Lung (tissue), 12 donors: ENCODE results near the gene ING4. TPM values are rescaled to one million over a fixed set of nuclear protein-coding genes. Genes with fewer than 3 reads are reported as not detected.

ENCODE experiments used
- ATAC-seq: fragments of 200-7000 bp; cut with Tn5 transposase; one replicate; pipeline ENCODE4 v1.9.1; 2020; ENCODE audit warnings: moderate number of reproducible peaks; ENCODE audit not compliant: insufficient read depth, low FRiP score
- DNase-seq, 3 donors: peaks; one replicate each; pipeline ENCODE4 v3.0.0-alpha.2; 2013 to 2017
- H3K27ac ChIP-seq, 2 donors: one replicate each; pipeline ENCODE4 v1.5.1; 2013; ENCODE audit warnings: mild to moderate bottlenecking in 2 of 2, moderate library complexity in 2 of 2, control low read depth in 1 of 2, inconsistent platforms in 1 of 2, low read depth in 1 of 2, low read length in 1 of 2
- H3K27me3 ChIP-seq, 3 donors: one replicate each; pipeline ENCODE4 v1.5.1; 2013; ENCODE audit warnings: low read length in 2 of 3; ENCODE audit not compliant: control insufficient read depth in 3 of 3, insufficient read depth in 3 of 3
- H3K36me3 ChIP-seq, 4 donors: one replicate each; pipeline ENCODE4 v1.5.1; 2013; ENCODE audit warnings: low read length in 4 of 4, mild to moderate bottlenecking in 1 of 4, moderate library complexity in 1 of 4; ENCODE audit not compliant: control insufficient read depth in 4 of 4, insufficient read depth in 4 of 4
- H3K4me1 ChIP-seq, 5 donors: one replicate each; pipeline ENCODE4 v1.5.1; 2013; ENCODE audit warnings: low read length in 5 of 5, mild to moderate bottlenecking in 2 of 5, moderate library complexity in 1 of 5; ENCODE audit not compliant: control insufficient read depth in 5 of 5, insufficient read depth in 5 of 5
- H3K4me3 ChIP-seq: one replicate; pipeline ENCODE4 v1.5.1; 2013; ENCODE audit warnings: mild to moderate bottlenecking, control low read depth, moderate library complexity
- H3K9ac ChIP-seq, 2 donors: one replicate each; pipeline ENCODE4 v1.5.1; 2013; ENCODE audit warnings: low read length in 2 of 2, control low read depth in 1 of 2; ENCODE audit not compliant: insufficient read depth in 1 of 2
- H3K9me3 ChIP-seq, 4 donors: one replicate each; pipeline ENCODE4 v1.5.1; 2013; ENCODE audit warnings: low read length in 3 of 4, mild to moderate bottlenecking in 1 of 4, moderate library complexity in 1 of 4; ENCODE audit not compliant: control insufficient read depth in 4 of 4, insufficient read depth in 3 of 4
- WGBS, 2 donors: extraction: QIAGEN DNeasy Blood & Tissue Kit; methylation state at CpG; one replicate each; pipeline ENCODE4 v1.1.7; 2013; 5-methylcytosine and 5-hydroxymethylcytosine counted together
- polyA plus RNA-seq, 2 donors: library from polyadenylated mRNA; stranded (reverse); fragments of 200-250 nt; gene quantifications; one replicate each; pipeline ENCODE4 v1.2.1, GENCODE V29; 2013
- total RNA-seq, 2 donors: library from RNA; depleted of rRNA in 1 of 2; stranded (reverse); fragments of >200 nt in 1 of 2; gene quantifications; one replicate each; pipeline ENCODE4 v1.2.1, GENCODE V29; 2014 to 2021
- TF ChIP-seq, protein P1 (sequence below): IDR thresholded peaks from 2 replicates; pipeline ENCODE4 v1.5.1; 2012; ENCODE audit warnings: mild to moderate bottlenecking; ENCODE audit errors: control extremely low read depth, extremely low read depth
- donor health status: control.
- donor health status: control.
- donor health status: Bipolar disorder and iron deficiency.
- donor health status: healthy.
- donor health status: DM: yes; HTN: yes; CAD: no.

Gene ING4
- total and polyA plus RNA-seq, 4 donors: 20.3 to 74.3 (median 27.0) TPM

- peaks cover 14 to 49% (median 42%) of the 10 kb centered on the region in 4 donors for H3K36me3 ChIP-seq
- 95 to 98% methylated on average over 5 of the region's 5 CpGs for WGBS, 2 donors
These were observed 8.9 kb downstream of the ING4 start for GRCh38 chr12:6653987-6654386.

DNA sequence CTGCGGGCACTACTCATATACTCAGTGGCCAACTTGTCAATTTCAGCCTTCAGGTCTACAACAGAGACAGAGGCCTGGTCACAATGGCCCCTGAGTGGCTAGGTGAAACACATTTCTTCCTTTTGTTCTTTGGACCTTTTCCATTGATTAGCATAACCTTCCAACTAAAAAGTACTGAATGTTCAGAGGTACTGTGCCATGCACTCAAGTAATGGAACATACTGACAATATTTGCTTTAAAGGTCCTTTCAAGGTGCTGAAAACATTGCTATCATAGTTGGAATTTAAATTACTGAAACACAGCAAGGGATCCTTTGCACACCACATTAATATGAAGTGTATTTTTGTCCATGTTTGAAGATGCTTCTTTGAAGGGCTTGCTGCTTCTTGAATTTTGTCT is 9.6 kb downstream of the ING4 start:
- Histone ChIP-seq H3K4me1 (no peaks in the 10 kb centered on the region), H3K36me3 (peaks cover 14 to 48% (median 40%) of the 10 kb centered on the region in 4 donors), H3K9me3 (no peaks in the 10 kb centered on the region), H3K9ac (no peak overlapping the region), H3K27ac (no peak overlapping the region), H3K4me3 (no peak overlapping the region), H3K27me3 (no peaks in the 10 kb centered on the region)
- TF ChIP-seq, protein P1, sequence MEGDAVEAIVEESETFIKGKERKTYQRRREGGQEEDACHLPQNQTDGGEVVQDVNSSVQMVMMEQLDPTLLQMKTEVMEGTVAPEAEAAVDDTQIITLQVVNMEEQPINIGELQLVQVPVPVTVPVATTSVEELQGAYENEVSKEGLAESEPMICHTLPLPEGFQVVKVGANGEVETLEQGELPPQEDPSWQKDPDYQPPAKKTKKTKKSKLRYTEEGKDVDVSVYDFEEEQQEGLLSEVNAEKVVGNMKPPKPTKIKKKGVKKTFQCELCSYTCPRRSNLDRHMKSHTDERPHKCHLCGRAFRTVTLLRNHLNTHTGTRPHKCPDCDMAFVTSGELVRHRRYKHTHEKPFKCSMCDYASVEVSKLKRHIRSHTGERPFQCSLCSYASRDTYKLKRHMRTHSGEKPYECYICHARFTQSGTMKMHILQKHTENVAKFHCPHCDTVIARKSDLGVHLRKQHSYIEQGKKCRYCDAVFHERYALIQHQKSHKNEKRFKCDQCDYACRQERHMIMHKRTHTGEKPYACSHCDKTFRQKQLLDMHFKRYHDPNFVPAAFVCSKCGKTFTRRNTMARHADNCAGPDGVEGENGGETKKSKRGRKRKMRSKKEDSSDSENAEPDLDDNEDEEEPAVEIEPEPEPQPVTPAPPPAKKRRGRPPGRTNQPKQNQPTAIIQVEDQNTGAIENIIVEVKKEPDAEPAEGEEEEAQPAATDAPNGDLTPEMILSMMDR: no peak
- DNase-seq (no peak), ATAC-seq (no peak)
- 96 to 100% methylated on average over 1 of the region's 1 CpG for WGBS, 2 donors

More at GRCh38 chr12:6653987-6654386, 8.9 kb downstream of the ING4 start:
- Histone ChIP-seq H3K27ac (no peak overlapping the region), H3K9me3 (no peaks in the 10 kb centered on the region), H3K4me1 (no peaks in the 10 kb centered on the region), H3K4me3 (no peak overlapping the region), H3K9ac (no peak overlapping the region), H3K27me3 (no peaks in the 10 kb centered on the region)
- ATAC-seq (no peak), DNase-seq (no peak)
- TF ChIP-seq, protein P1: no peak

- WGBS, 2 donors: 93 to 98% methylated on average over 11 to 12 of the region's 12 CpGs
- Histone ChIP-seq H3K27me3 (no peaks in the 10 kb centered on the region), H3K9me3 (no peaks in the 10 kb centered on the region), H3K4me3 (no peak overlapping the region), H3K36me3 (peaks cover 14 to 50% (median 42%) of the 10 kb centered on the region in 4 donors), H3K4me1 (no peaks in the 10 kb centered on the region), H3K27ac (no peak overlapping the region), H3K9ac (no peak overlapping the region)
- DNase-seq: no peak
- TF ChIP-seq, protein P1: no peak
- no peak for ATAC-seq
These were observed 10.5 kb downstream of the ING4 start for GRCh38 chr12:6652391-6652790.

- TF ChIP-seq, protein P1: no peak
- Histone ChIP-seq H3K4me3 (no peak overlapping the region), H3K27me3 (no peaks in the 10 kb centered on the region), H3K27ac (no peak overlapping the region), H3K9me3 (no peaks in the 10 kb centered on the region), H3K36me3 (peaks cover 14 to 42% (median 37%) of the 10 kb centered on the region in 4 donors), H3K9ac (no peak overlapping the region), H3K4me1 (peaks cover 0 to 8% (median 0%) of the 10 kb centered on the region in 5 donors)
- ATAC-seq: no peak
- no peak for DNase-seq
- WGBS, 2 donors: 91 to 96% methylated on average over 8 of the region's 8 CpGs
These were observed 12.1 kb downstream of the ING4 start for GRCh38 chr12:6650832-6651231.
